Caco-2 (cell line): ENCODE measurements around the gene URAD. TPM values are rescaled to one million over a fixed set of nuclear protein-coding genes. Genes with fewer than 3 reads are reported as not detected.
A peak's percentile ranks its signal among the peaks of the same experiment; 100 is the strongest.

Experiments
- BruUV-seq: library from RNA; stranded (reverse); fragments of 400-500 nt; replicated peaks from 2 replicates; lab custom pipeline; 2021; lab: Mats Ljungman, UMichigan
- CTCF ChIA-PET: fragments of 300-600 bp; sonication (Branson Sonifier 250); formaldehyde crosslinking; loops from one replicate; lab custom pipeline; 2022; ENCODE audit warnings: antibody characterized with exemption; lab: Charles Lee
- POLR2A ChIA-PET: fragments of 300-600 bp; sonication (Branson Sonifier 250); formaldehyde crosslinking; loops from one replicate; lab custom pipeline; 2022; ENCODE audit warnings: antibody characterized with exemption; lab: Charles Lee
- DNase-seq, 2 experiments: peaks; one replicate each; pipeline versions ENCODE4 v3.0.0 to v3.0.0-alpha.2; 2020 to 2022
- H3K27me3 ChIP-seq: replicated peaks from 2 replicates; pipeline ENCODE4 v1.6.0; 2011; ENCODE audit warnings: low read length; ENCODE audit not compliant: control insufficient read depth, insufficient read depth
- H3K36me3 ChIP-seq: 2 replicates; pipeline ENCODE4 v1.5.1; 2011; ENCODE audit warnings: low read length; ENCODE audit not compliant: control insufficient read depth, insufficient read depth
- H3K4me1 ChIP-seq: fragments of 250-450 bp; sonication (Bioruptor Pico); 2 replicates; pipeline ENCODE4 v1.5.1; 2020; ENCODE audit warnings: mild to moderate bottlenecking
- H3K4me3 ChIP-seq: 2 replicates; pipeline ENCODE4 v1.5.1; 2011; ENCODE audit warnings: low read depth, mild to moderate bottlenecking, control low read depth, low read length
- H3K9me3 ChIP-seq: fragments of 250-450 bp; sonication (Bioruptor Pico); 2 replicates; pipeline ENCODE4 v1.5.1; 2020; ENCODE audit warnings: mild to moderate bottlenecking, moderate library complexity
- H3K27ac Mint-ChIP-seq: one replicate; pipeline ENCODE4 v1.8.0; 2022; ENCODE audit warnings: mixed read lengths; ENCODE audit not compliant: unreplicated experiment
- H3K27me3 Mint-ChIP-seq: one replicate; pipeline ENCODE4 v1.8.0; 2022; ENCODE audit warnings: mixed read lengths; ENCODE audit not compliant: insufficient read depth, unreplicated experiment
- H3K36me3 Mint-ChIP-seq: one replicate; pipeline ENCODE4 v1.8.0; 2022; ENCODE audit warnings: mild to moderate bottlenecking, mixed read lengths; ENCODE audit not compliant: insufficient read depth, unreplicated experiment
- H3K4me1 Mint-ChIP-seq: one replicate; pipeline ENCODE4 v1.8.0; 2022; ENCODE audit warnings: low read depth, mixed read lengths; ENCODE audit not compliant: unreplicated experiment
- H3K4me3 Mint-ChIP-seq: one replicate; pipeline ENCODE4 v1.8.0; 2022; ENCODE audit warnings: mild to moderate bottlenecking, moderate library complexity, mixed read lengths; ENCODE audit not compliant: unreplicated experiment
- H3K9me3 Mint-ChIP-seq: one replicate; pipeline ENCODE4 v1.8.0; 2022; ENCODE audit warnings: mixed read lengths; ENCODE audit not compliant: unreplicated experiment
- intact Hi-C: fragments of 100-400 bp; cut with micrococcal nuclease; formaldehyde crosslinking; loops from one replicate; pipeline ENCODE4 v1.10.0; 2022; ENCODE audit not compliant: unreplicated experiment
- total RNA-seq: library from RNA; stranded (reverse); gene quantifications from 2 replicates; pipeline ENCODE4 v1.2.3, GENCODE V29; 2022
- TF ChIP-seq, protein P1 (sequence below), 2 experiments: fragments of 200-600 bp in 1 of 2; IDR thresholded peaks; 1 replicate in 1 of 2; 2 replicates in 1 of 2; pipeline versions ENCODE4 v1.5.1 to v1.8.0; 2011 to 2022; ENCODE audit warnings: antibody characterized with exemption in 1 of 2, control low read depth in 1 of 2, inconsistent platforms in 1 of 2, low read depth in 1 of 2, low read length in 1 of 2, mild to moderate bottlenecking in 1 of 2, moderate library complexity in 1 of 2; ENCODE audit not compliant: insufficient read depth in 1 of 2, severe bottlenecking in 1 of 2, unreplicated experiment in 1 of 2

The URAD gene
- total RNA-seq, 1 experiment from 2014 or later = 5.2 TPM

GRCh38 chr13:27969082-27969865 is 19.2 kb downstream of the URAD start, which contains the start of gene CDX2:
CDX2 (minus strand) TSS chr13:27969315; CDS start chr13:27969006, 309 bp downstream.
- peaks cover 40% of the 10 kb centered on the region for H3K4me1 ChIP-seq
- TF ChIP-seq, protein P1, sequence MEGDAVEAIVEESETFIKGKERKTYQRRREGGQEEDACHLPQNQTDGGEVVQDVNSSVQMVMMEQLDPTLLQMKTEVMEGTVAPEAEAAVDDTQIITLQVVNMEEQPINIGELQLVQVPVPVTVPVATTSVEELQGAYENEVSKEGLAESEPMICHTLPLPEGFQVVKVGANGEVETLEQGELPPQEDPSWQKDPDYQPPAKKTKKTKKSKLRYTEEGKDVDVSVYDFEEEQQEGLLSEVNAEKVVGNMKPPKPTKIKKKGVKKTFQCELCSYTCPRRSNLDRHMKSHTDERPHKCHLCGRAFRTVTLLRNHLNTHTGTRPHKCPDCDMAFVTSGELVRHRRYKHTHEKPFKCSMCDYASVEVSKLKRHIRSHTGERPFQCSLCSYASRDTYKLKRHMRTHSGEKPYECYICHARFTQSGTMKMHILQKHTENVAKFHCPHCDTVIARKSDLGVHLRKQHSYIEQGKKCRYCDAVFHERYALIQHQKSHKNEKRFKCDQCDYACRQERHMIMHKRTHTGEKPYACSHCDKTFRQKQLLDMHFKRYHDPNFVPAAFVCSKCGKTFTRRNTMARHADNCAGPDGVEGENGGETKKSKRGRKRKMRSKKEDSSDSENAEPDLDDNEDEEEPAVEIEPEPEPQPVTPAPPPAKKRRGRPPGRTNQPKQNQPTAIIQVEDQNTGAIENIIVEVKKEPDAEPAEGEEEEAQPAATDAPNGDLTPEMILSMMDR (IDR thresholded peaks at IDR 0.05; ENCODE audit: insufficient read depth in 1 of 2, low read depth in 1 of 2, low read length in 1 of 2, severe bottlenecking in 1 of 2, unreplicated experiment in 1 of 2) = no peak
- CTCF ChIA-PET = interaction anchor here (0.6 to 4.6 kb wide), 8 partner anchors 8 to 585 kb away, joined by 3 to 41 read pairs (median 6); no protein-coding TSS in a partner anchor
- POLR2A ChIA-PET = interaction anchor here (1.0 to 2.0 kb wide), 5 partner anchors 9 to 17 kb away, joined by 4 to 16 read pairs (median 10); no protein-coding TSS in a partner anchor
- H3K27me3 Mint-ChIP-seq = no peaks in the 10 kb centered on the region
- H3K4me3 Mint-ChIP-seq = peak within 1 kb of the TSS; percentile 99
- peaks cover 5% of the 10 kb centered on the region for H3K36me3 ChIP-seq
- peak within 1 kb of the TSS; percentile 65 for H3K27ac Mint-ChIP-seq
- peaks cover 50% of the 10 kb centered on the region for H3K36me3 Mint-ChIP-seq
- BruUV-seq = TSS peak; percentile 34
- H3K4me1 Mint-ChIP-seq = peaks cover 10% of the 10 kb centered on the region
- H3K9me3 ChIP-seq = no peaks in the 10 kb centered on the region
- no peaks in the 10 kb centered on the region for H3K27me3 ChIP-seq
- intact Hi-C loops = loop anchor here (1.0 to 5.0 kb wide), 5 partner anchors 9 to 1012 kb away; partner anchors contain the start of genes LNX2, MTIF3 and POLR1D
- DNase-seq = peak; percentile 90 to 96
- peak within 1 kb of the TSS; percentile 96 for H3K4me3 ChIP-seq
- no peaks in the 10 kb centered on the region for H3K9me3 Mint-ChIP-seq

DNA sequence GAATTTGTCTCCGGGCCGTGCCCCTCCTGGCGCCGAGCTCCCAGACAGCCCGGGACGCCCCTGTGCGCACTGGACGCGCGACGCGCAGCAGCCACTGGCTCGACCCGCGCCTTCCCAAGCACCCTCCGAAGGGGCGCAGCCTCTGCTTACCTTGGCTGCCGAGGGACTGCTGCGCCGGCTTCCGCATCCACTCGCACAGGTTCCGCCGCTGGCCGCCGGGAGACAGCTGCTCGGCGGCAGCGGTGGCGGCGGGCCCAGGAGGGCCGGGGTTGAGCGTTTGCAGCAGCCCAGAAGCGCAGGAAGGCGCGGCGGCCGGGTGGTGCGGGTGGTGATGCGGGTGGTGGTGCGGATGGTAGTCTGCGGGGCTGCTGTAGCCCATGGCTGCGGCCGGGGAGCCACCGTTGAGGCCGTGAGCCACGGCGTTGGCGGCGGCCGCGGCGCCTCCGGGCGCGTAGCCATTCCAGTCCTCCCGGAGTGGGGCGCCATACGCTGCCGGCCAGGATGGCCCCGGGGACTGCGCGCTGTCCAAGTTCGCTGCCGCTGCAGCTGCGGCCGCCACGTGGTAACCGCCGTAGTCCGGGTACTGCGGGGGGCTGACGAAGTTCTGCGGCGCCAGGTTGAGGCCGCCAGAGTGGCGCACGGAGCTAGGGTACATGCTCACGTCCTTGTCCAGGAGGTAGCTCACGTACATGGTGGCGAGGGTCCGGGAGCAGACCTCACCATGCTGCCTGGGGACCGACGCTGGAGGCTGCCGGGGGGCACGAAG is 20.0 kb downstream of the URAD start:
- ChIA-PET POLR2A (interaction anchor here (0.5 to 2.0 kb wide), 7 partner anchors 8 to 16 kb away, joined by 4 to 16 read pairs (median 5); no protein-coding TSS in a partner anchor), CTCF (interaction anchor here (0.6 to 4.6 kb wide), 11 partner anchors 8 to 606 kb away, joined by 3 to 41 read pairs (median 6); no protein-coding TSS in a partner anchor)
- TSS peak; percentile 36 for BruUV-seq
- Mint-ChIP-seq H3K9me3 (no peaks in the 10 kb centered on the region), H3K27me3 (no peaks in the 10 kb centered on the region), H3K4me3 (peak overlapping the region; percentile 99), H3K27ac (peak overlapping the region; percentile 65), H3K4me1 (peaks cover 10% of the 10 kb centered on the region), H3K36me3 (peaks cover 58% of the 10 kb centered on the region)
- Histone ChIP-seq H3K36me3 (peaks cover 5% of the 10 kb centered on the region), H3K4me1 (peaks cover 47% of the 10 kb centered on the region), H3K27me3 (no peaks in the 10 kb centered on the region), H3K9me3 (no peaks in the 10 kb centered on the region), H3K4me3 (peak overlapping the region; percentile 96)
- intact Hi-C loops = loop anchor here (1.0 to 5.0 kb wide), 5 partner anchors 8 to 1011 kb away; partner anchors contain the start of genes LNX2, MTIF3 and POLR1D
- DNase-seq = peak in 1 of 2 experiments; percentile 71
- TF ChIP-seq, protein P1 (IDR thresholded peaks at IDR 0.05; ENCODE audit: insufficient read depth in 1 of 2, low read depth in 1 of 2, low read length in 1 of 2, severe bottlenecking in 1 of 2, unreplicated experiment in 1 of 2) = peak in 1 of 2 experiments; percentile 27
